22Rv1 (cell line): Measurements from ENCODE around the gene RTN4.

Source experiments
- CTCF ChIP-seq: fragments of 450-650 bp; IDR thresholded peaks from 2 replicates; pipeline ENCODE4 v1.5.1; 2017; ENCODE audit warnings: mild to moderate bottlenecking
- ZFX ChIP-seq: fragments of 450-650 bp; IDR thresholded peaks from 2 replicates; pipeline ENCODE4 v1.6.1; 2017; ENCODE audit warnings: antibody characterized with exemption, borderline replicate concordance

- TF ChIP-seq CTCF, result no peak
- TF ChIP-seq ZFX, result no peak
Measured at GRCh38 chr2:55063713-55064323, 13.6 kb upstream of the RTN4 start.
